Astrocyte of the spinal cord (primary cell): ENCODE data around the gene RTP4.
A peak's percentile ranks its signal among the peaks of the same experiment; 100 is the strongest.

Experiments used
- DNase-seq: peaks from one replicate; pipeline ENCODE4 v3.0.0; 2011; ENCODE audit warnings: low read depth, low spot score
- H3K4me3 ChIP-seq: 2 replicates; pipeline ENCODE4 v1.5.1; 2011; ENCODE audit warnings: low read depth, mild to moderate bottlenecking, low read length, moderate library complexity
- in situ Hi-C: cut with HindIII; loops from 2 replicates; pipeline ENCODE4 v1.10.0; 2017; ENCODE audit warnings: low sequenced_read_pairs
- TF ChIP-seq, protein P1 (sequence below): IDR thresholded peaks from 2 replicates; pipeline ENCODE4 v1.5.1; 2012; ENCODE audit warnings: low read depth, mild to moderate bottlenecking, low read length, inconsistent platforms

Gene RTP4

DNA sequence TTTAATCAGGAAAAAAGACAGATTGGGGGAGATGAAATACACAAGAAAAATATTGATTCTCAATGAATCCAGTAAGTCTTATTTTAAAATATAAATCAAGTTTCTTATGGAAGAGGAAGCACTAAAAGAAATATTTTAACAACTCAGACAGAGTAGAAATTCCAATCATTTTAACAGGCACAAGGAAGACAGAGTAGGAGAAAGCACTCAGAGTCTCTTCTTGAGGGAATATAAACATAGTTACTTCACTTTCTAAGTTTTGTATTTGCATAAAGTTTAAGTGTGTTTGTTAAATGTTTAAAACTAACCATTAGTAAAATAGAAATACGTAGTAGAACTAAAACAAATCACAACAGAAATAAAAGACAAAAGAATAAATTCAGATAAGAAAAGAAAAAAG, 24.5 kb upstream of the RTP4 start:
- H3K4me3 ChIP-seq = no peak overlapping the region
- in situ Hi-C loops = no loop called here
- TF ChIP-seq, protein P1, sequence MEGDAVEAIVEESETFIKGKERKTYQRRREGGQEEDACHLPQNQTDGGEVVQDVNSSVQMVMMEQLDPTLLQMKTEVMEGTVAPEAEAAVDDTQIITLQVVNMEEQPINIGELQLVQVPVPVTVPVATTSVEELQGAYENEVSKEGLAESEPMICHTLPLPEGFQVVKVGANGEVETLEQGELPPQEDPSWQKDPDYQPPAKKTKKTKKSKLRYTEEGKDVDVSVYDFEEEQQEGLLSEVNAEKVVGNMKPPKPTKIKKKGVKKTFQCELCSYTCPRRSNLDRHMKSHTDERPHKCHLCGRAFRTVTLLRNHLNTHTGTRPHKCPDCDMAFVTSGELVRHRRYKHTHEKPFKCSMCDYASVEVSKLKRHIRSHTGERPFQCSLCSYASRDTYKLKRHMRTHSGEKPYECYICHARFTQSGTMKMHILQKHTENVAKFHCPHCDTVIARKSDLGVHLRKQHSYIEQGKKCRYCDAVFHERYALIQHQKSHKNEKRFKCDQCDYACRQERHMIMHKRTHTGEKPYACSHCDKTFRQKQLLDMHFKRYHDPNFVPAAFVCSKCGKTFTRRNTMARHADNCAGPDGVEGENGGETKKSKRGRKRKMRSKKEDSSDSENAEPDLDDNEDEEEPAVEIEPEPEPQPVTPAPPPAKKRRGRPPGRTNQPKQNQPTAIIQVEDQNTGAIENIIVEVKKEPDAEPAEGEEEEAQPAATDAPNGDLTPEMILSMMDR = no peak
- DNase-seq = no peak

DNA sequence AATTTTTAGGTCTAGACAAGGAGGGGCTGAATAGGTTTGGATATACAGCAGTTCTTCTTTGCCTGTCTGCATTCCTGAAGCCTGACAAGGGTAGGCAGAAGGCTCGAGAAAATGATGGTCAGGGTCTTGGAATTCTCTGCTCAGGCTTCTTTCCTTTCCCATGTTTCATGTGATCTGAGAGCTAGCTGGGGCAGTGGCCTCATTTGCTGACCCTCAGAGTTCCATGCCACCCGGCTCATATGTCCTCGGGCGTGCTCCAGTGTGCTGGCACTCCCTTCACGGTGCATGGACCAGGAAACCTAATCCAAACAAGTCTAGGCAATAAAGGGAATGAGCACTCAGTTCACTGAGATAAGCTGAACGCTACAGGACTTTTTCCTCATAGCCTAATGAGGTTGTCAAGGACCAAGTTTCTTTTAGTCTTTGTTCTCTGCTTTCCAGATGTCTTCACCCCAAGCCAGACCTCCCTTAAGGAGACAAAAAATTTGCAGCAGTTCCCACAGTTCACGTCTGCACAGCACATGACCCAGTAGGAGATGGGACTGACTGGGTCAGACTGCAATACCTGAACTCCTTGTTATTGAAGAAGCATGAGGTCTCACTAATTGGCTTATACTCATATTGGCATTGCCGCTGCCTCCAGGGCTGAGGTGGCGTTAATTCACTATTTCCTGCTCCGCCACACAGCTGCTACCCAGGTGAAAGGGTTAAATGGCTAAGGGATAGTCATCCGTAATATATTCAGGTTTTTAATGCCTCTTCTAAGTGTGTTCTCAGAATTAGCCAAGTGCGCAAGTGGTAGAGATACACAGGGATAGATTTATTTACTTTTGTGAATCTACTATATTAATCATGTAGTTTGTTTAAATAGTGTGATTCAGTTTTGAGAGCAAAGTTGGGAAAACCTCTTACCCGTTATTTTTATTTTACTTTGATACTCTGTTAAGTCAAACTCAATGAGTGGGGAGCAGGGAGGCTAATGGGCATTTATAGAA, 15.3 kb upstream of the RTP4 start:
- H3K4me3 ChIP-seq = no peak overlapping the region
- DNase-seq = peak; percentile 5
- in situ Hi-C loops = no loop called here
- TF ChIP-seq, protein P1 = no peak

DNA sequence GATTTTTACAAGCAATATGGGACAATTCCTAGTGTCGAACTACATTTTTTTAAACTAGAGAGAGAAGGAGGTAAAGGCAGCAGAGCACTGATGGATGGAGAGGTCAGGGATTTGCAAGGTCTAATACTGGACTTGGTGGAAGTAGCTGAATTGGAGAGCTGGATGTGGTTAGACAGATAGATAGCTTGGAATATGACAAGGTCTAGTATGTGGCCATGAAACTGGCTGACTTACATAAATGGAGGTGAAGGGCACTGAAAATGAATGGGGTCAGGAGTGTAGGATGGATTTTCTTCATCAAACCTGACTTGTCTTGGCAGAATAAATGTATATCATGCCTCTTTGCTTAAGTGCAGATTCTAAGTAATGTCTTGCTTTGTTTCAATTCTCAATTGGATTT, 10.1 kb upstream of the RTP4 start:
- TF ChIP-seq, protein P1 = no peak
- no peak for DNase-seq
- in situ Hi-C loops = no loop called here
- no peak overlapping the region for H3K4me3 ChIP-seq

DNA sequence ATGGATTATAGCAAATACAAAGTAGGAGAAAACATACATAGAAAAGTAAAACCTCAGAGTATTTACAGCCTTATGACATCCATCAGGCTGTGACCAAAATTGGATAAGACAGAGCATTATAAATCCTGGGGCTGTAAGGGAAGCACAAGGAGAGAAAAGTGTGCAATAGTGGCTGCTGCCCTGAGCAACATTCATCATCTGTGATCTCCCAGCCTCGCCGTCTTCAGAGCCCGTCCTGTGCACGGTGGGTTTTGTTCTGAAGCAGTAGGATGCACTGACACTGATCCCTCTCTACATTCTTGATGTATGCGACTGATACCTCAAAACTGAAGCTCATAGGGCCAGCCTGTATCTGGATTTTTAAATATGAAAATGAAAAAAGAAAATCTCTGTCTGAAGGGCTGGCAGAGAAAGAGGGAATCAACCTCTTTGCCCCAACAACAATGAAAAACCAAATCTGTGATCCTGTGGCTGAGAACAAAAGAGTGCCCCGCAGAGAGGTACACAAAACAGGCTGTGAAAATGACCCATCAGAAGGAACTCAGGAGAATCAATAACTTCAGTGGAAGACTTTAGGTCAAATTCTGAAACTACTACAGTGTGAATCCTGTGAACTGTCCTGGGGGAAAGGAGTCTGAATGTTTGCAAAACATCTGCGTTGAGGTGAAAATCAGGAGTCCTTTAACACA, 8.2 kb upstream of the RTP4 start:
- no peak overlapping the region for H3K4me3 ChIP-seq
- no peak for DNase-seq
- in situ Hi-C loops = no loop called here
- TF ChIP-seq, protein P1 = no peak

DNA sequence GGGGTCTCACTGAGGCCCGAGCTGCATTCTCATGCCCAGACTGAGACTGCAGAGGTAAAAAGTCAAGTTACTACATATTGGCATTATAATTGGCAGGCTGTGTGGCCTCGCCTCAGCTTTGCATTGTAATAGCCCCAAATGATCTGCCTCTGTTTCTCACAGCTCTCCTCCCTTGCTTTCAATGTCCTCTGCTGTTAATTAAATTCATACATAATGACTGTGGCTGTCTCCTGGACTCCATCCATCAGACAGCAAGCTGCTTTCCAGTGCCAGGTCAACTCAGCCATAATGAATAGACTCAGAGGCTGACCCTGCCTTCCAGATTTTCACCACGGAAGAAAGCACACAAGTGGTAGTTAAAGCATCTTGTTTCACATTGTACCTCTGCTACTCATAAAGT, 7.6 kb upstream of the RTP4 start:
- TF ChIP-seq, protein P1 = no peak
- DNase-seq = peak; percentile 14
- in situ Hi-C loops = no loop called here
- H3K4me3 ChIP-seq = no peak overlapping the region

DNA sequence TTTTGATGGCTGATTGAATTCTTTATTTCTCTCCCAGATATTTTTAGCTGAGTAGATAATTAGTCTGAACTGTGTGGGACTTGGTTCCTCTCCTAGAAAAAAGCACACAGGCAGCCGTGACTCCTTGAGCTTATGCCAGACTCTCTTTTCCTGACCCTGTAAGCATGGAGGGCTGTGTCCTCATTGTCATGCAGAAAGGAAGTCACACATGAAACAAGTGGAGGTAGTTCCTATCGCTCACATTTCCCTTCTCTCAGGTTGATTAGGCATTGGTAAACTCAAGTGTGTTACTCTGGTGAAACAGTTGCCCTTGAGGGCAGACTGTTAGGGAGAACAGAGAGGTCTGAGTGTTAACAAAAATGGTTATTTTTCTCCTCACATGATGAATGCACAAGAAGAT, 6.3 kb upstream of the RTP4 start:
- no peak for DNase-seq
- H3K4me3 ChIP-seq = no peak overlapping the region
- in situ Hi-C loops = no loop called here
- TF ChIP-seq, protein P1 = no peak
